ENCODE measurements around the gene MBOAT2.

The MBOAT2 gene

GRCh38 chr2:8876628-8877027 lies 126.9 kb downstream of the MBOAT2 start:
- Histone ChIP-seq H3K27me3 (ENCODE audit: insufficient read depth, low read length, poor library complexity, severe bottlenecking) (no peaks in the 10 kb centered on the region), H3K4me2 (ENCODE audit: low read depth, low read length, poor library complexity, severe bottlenecking) (no peak overlapping the region), H3K36me3 (ENCODE audit: insufficient read depth, low read length) (peaks cover 28% of the 10 kb centered on the region; the same call in 1 of the 2 replicates)

GRCh38 chr2:8872821-8873432 lies 130.6 kb downstream of the MBOAT2 start:
- Histone ChIP-seq H3K36me3 (ENCODE audit: insufficient read depth, low read length) (peaks cover 14% of the 10 kb centered on the region; the same call in 1 of the 2 replicates), H3K4me2 (ENCODE audit: low read depth, low read length, poor library complexity, severe bottlenecking) (no peak overlapping the region), H3K9me2 (replicated peaks; ENCODE audit: low read depth, low read length) (no peaks in the 10 kb centered on the region), H3K4me3 (ENCODE audit: low read length, poor library complexity, severe bottlenecking) (no peak overlapping the region), H3K4me1 (ENCODE audit: insufficient read depth, low read length, poor library complexity, severe bottlenecking) (no peaks in the 10 kb centered on the region), H3K27me3 (ENCODE audit: insufficient read depth, low read length, poor library complexity, severe bottlenecking) (no peaks in the 10 kb centered on the region), H3K9me3 (ENCODE audit: insufficient read depth, low read depth, low read length) (no peaks in the 10 kb centered on the region), H2AFZ (ENCODE audit: low read length) (no peak overlapping the region), H3K9ac (ENCODE audit: low read depth, low read length, poor library complexity, severe bottlenecking) (no peak overlapping the region), H3F3A (ENCODE audit: low read depth) (no peaks in the 10 kb centered on the region), H3K79me2 (ENCODE audit: insufficient read depth, low read length) (no peaks in the 10 kb centered on the region), H4K20me1 (ENCODE audit: insufficient read depth, low read length, poor library complexity, severe bottlenecking) (no peaks in the 10 kb centered on the region)
- peak; percentile 73 for TF ChIP-seq CTCF (conservative IDR thresholded peaks at IDR 0.05; ENCODE audit: low read length)
- no peak for TF ChIP-seq EZH2phosphoT487 (IDR thresholded peaks at IDR 0.05; ENCODE audit: borderline replicate concordance)

More at GRCh38 chr2:8876628-8877027, 126.9 kb downstream of the MBOAT2 start:
- Histone ChIP-seq H3K9me3 (ENCODE audit: insufficient read depth, low read depth, low read length) (no peaks in the 10 kb centered on the region), H3K4me3 (ENCODE audit: low read length, poor library complexity, severe bottlenecking) (no peak overlapping the region), H4K20me1 (ENCODE audit: insufficient read depth, low read length, poor library complexity, severe bottlenecking) (no peaks in the 10 kb centered on the region), H3K4me1 (ENCODE audit: insufficient read depth, low read length, poor library complexity, severe bottlenecking) (no peaks in the 10 kb centered on the region), H3F3A (ENCODE audit: low read depth) (no peaks in the 10 kb centered on the region), H3K79me2 (ENCODE audit: insufficient read depth, low read length) (no peaks in the 10 kb centered on the region), H3K9me2 (replicated peaks; ENCODE audit: low read depth, low read length) (no peaks in the 10 kb centered on the region), H3K9ac (ENCODE audit: low read depth, low read length, poor library complexity, severe bottlenecking) (no peak overlapping the region), H2AFZ (ENCODE audit: low read length) (no peak overlapping the region)
- TF ChIP-seq CTCF (conservative IDR thresholded peaks at IDR 0.05; ENCODE audit: low read length) (no peak), EZH2phosphoT487 (IDR thresholded peaks at IDR 0.05; ENCODE audit: borderline replicate concordance) (no peak)

GRCh38 chr2:8870441-8870840 lies 133.0 kb downstream of the MBOAT2 start:
- no peaks in the 10 kb centered on the region for H3K9me2 ChIP-seq (replicated peaks; ENCODE audit: low read depth, low read length)
- no peak for TF ChIP-seq EZH2phosphoT487 (IDR thresholded peaks at IDR 0.05; ENCODE audit: borderline replicate concordance)
- no peak for TF ChIP-seq CTCF (conservative IDR thresholded peaks at IDR 0.05; ENCODE audit: low read length)
- no peaks in the 10 kb centered on the region for H3K4me1 ChIP-seq (ENCODE audit: insufficient read depth, low read length, poor library complexity, severe bottlenecking)
- no peaks in the 10 kb centered on the region for H3K27me3 ChIP-seq (ENCODE audit: insufficient read depth, low read length, poor library complexity, severe bottlenecking)
- H3K4me3 ChIP-seq (ENCODE audit: low read length, poor library complexity, severe bottlenecking), result no peak overlapping the region
- no peak overlapping the region for H3K4me2 ChIP-seq (ENCODE audit: low read depth, low read length, poor library complexity, severe bottlenecking)
- no peaks in the 10 kb centered on the region for H3K9me3 ChIP-seq (ENCODE audit: insufficient read depth, low read depth, low read length)
- no peak overlapping the region for H2AFZ ChIP-seq (ENCODE audit: low read length)
- H3K36me3 ChIP-seq (ENCODE audit: insufficient read depth, low read length), result no peaks in the 10 kb centered on the region
- no peak overlapping the region for H3K9ac ChIP-seq (ENCODE audit: low read depth, low read length, poor library complexity, severe bottlenecking)
- no peaks in the 10 kb centered on the region for H3F3A ChIP-seq (ENCODE audit: low read depth)
- H4K20me1 ChIP-seq (ENCODE audit: insufficient read depth, low read length, poor library complexity, severe bottlenecking), result no peaks in the 10 kb centered on the region
- no peaks in the 10 kb centered on the region for H3K79me2 ChIP-seq (ENCODE audit: insufficient read depth, low read length)

All from Loucy (cell line).